IMR-90 (cell line): Measurements from ENCODE around the gene SRD5A3. TPM values are rescaled to one million over a fixed set of nuclear protein-coding genes. Genes with fewer than 3 reads are reported as not detected.

Experiments used
- ATAC-seq: fragments of 200-7000 bp; cut with Tn5 transposase; 2 replicates; pipeline ENCODE4 v1.9.1; 2020; ENCODE audit warnings: low read depth, mild to moderate bottlenecking, moderate library complexity
- BruUV-seq: library from RNA; stranded (reverse); fragments of 400-500 nt; replicated peaks from 2 replicates; lab custom pipeline; 2021; lab: Mats Ljungman, UMichigan
- CTCF ChIA-PET: fragments of 300-600 bp; formaldehyde crosslinking; extraction: SDS; loops from one replicate; lab custom pipeline; 2021; ENCODE audit warnings: antibody characterized with exemption; lab: Yijun Ruan, JAX
- POLR2A ChIA-PET: fragments of 300-600 bp; sonication (Branson Sonifier 250); formaldehyde crosslinking; loops from one replicate; lab custom pipeline; 2022; ENCODE audit warnings: antibody characterized with exemption; ENCODE audit not compliant: unreplicated experiment; lab: Charles Lee
- DNase-seq: peaks from one replicate; pipeline ENCODE4 v3.0.0; 2013
- H2AFZ ChIP-seq: replicated peaks from 2 replicates; pipeline ENCODE3; 2013; ENCODE audit warnings: low read length, mild to moderate bottlenecking; ENCODE audit not compliant: poor library complexity
- H2AK5ac ChIP-seq: 2 replicates; pipeline ENCODE4 v1.6.1; 2013; ENCODE audit warnings: low read depth, low read length, inconsistent platforms
- H2AK9ac ChIP-seq: replicated peaks from 2 replicates; pipeline ENCODE3; 2013; ENCODE audit warnings: mild to moderate bottlenecking, low read depth, low read length, moderate library complexity; ENCODE audit not compliant: poor library complexity
- H2BK120ac ChIP-seq: 2 replicates; pipeline ENCODE4 v1.6.1; 2013; ENCODE audit warnings: low read depth, low read length, inconsistent platforms
- H2BK15ac ChIP-seq: 3 replicates; pipeline ENCODE4 v1.6.1; 2013; ENCODE audit warnings: low read depth, low read length, inconsistent platforms
- H2BK20ac ChIP-seq: 2 replicates; pipeline ENCODE4 v1.6.1; 2013; ENCODE audit warnings: low read depth, mild to moderate bottlenecking, inconsistent platforms, low read length, moderate library complexity
- H2BK5ac ChIP-seq: 2 replicates; pipeline ENCODE4 v1.6.1; 2013; ENCODE audit warnings: mild to moderate bottlenecking, low read depth, low read length, inconsistent platforms; ENCODE audit not compliant: poor library complexity, severe bottlenecking
- H3K14ac ChIP-seq: replicated peaks from 2 replicates; pipeline ENCODE4 v1.6.1; 2013; ENCODE audit warnings: low read depth, low read length, inconsistent platforms
- H3K18ac ChIP-seq: 2 replicates; pipeline ENCODE4 v1.6.1; 2013; ENCODE audit warnings: low read depth, low read length, control low read depth
- H3K23ac ChIP-seq: 2 replicates; pipeline ENCODE4 v1.6.1; 2013; ENCODE audit warnings: low read depth, low read length, inconsistent platforms
- H3K27ac ChIP-seq: 2 replicates; pipeline ENCODE4 v1.5.1; 2013; ENCODE audit warnings: mild to moderate bottlenecking, control low read depth, low read length; ENCODE audit not compliant: insufficient read depth
- H3K27me3 ChIP-seq: 2 replicates; pipeline ENCODE4 v1.6.1; 2013; ENCODE audit warnings: low read length; ENCODE audit not compliant: control insufficient read depth, insufficient read depth
- H3K36me3 ChIP-seq: 2 replicates; pipeline ENCODE4 v1.6.1; 2013; ENCODE audit warnings: low read length, mixed read lengths; ENCODE audit not compliant: control insufficient read depth, insufficient read depth
- H3K4ac ChIP-seq: 2 replicates; pipeline ENCODE4 v1.6.1; 2013; ENCODE audit warnings: low read depth, low read length, inconsistent platforms
- H3K4me1 ChIP-seq: 2 replicates; pipeline ENCODE4 v1.6.1; 2013; ENCODE audit warnings: low read length, mixed read lengths; ENCODE audit not compliant: control insufficient read depth, insufficient read depth
- H3K4me2 ChIP-seq: 2 replicates; pipeline ENCODE4 v1.6.1; 2013; ENCODE audit warnings: low read depth, mild to moderate bottlenecking, control low read depth, low read length, moderate library complexity
- H3K4me3 ChIP-seq: 2 replicates; pipeline ENCODE4 v1.5.1; 2013; ENCODE audit warnings: low read depth, mild to moderate bottlenecking, control low read depth, low read length, moderate library complexity; ENCODE audit not compliant: insufficient read depth
- H3K56ac ChIP-seq: 2 replicates; pipeline ENCODE4 v1.6.1; 2013; ENCODE audit warnings: low read length, inconsistent platforms; ENCODE audit not compliant: insufficient read depth; ENCODE audit errors: extremely low read depth
- H3K79me1 ChIP-seq, 2 experiments: 2 replicates each; pipeline ENCODE4 v1.6.1; 2013; ENCODE audit warnings: low read length in 2 of 2, inconsistent platforms in 1 of 2, low read depth in 1 of 2
- H3K9ac ChIP-seq: 2 replicates; pipeline ENCODE4 v1.6.1; 2013; ENCODE audit warnings: low read depth, low read length, control low read depth
- H3K9me1 ChIP-seq: 2 replicates; pipeline ENCODE4 v1.6.1; 2013; ENCODE audit warnings: low read length, inconsistent platforms; ENCODE audit not compliant: insufficient read depth
- H3K9me3 ChIP-seq: 2 replicates; pipeline ENCODE4 v1.6.1; 2013; ENCODE audit warnings: low read length; ENCODE audit not compliant: control insufficient read depth, insufficient read depth
- H4K20me1 ChIP-seq: 2 replicates; pipeline ENCODE4 v1.6.1; 2013; ENCODE audit warnings: low read length, inconsistent platforms; ENCODE audit not compliant: insufficient read depth
- H4K5ac ChIP-seq: 2 replicates; pipeline ENCODE4 v1.6.1; 2013; ENCODE audit warnings: mild to moderate bottlenecking, low read depth, low read length, control low read depth
- H4K8ac ChIP-seq, 2 experiments: 2 replicates each; pipeline ENCODE4 v1.6.1; 2013; ENCODE audit warnings: low read depth in 2 of 2, low read length in 2 of 2, control low read depth in 1 of 2, inconsistent platforms in 1 of 2
- H4K91ac ChIP-seq: 2 replicates; pipeline ENCODE4 v1.6.1; 2013; ENCODE audit warnings: low read depth, low read length, inconsistent platforms; ENCODE audit not compliant: insufficient read depth
- BHLHE40 ChIP-seq: fragments of 150-350 bp; IDR thresholded peaks from 2 replicates; pipeline ENCODE4 v1.6.1; 2016; ENCODE audit warnings: mild to moderate bottlenecking, low read depth, low read length
- CEBPB ChIP-seq: IDR thresholded peaks from 2 replicates; pipeline ENCODE4 v1.6.1; 2012; ENCODE audit warnings: low read depth, low read length, improper control_type of control experiment
- CHD1 ChIP-seq: IDR thresholded peaks from 2 replicates; pipeline ENCODE4 v1.6.1; 2012; ENCODE audit warnings: low read depth, low read length, improper control_type of control experiment
- FOS ChIP-seq: fragments of 150-350 bp; IDR thresholded peaks from 2 replicates; pipeline ENCODE4 v1.6.1; 2016; ENCODE audit warnings: low read depth, low read length
- MAFK ChIP-seq: IDR thresholded peaks from 2 replicates; pipeline ENCODE4 v1.6.1; 2012; ENCODE audit warnings: low read depth, low read length, improper control_type of control experiment
- MAZ ChIP-seq: IDR thresholded peaks from 2 replicates; pipeline ENCODE4 v1.6.1; 2012; ENCODE audit warnings: low read depth, mild to moderate bottlenecking, low read length, improper control_type of control experiment, moderate library complexity, borderline replicate concordance
- MXI1 ChIP-seq: IDR thresholded peaks from 2 replicates; pipeline ENCODE4 v1.6.1; 2012; ENCODE audit warnings: low read depth, mild to moderate bottlenecking, low read length, moderate library complexity, borderline replicate concordance
- NFE2L2 ChIP-seq: fragments of 150-350 bp; IDR thresholded peaks from 2 replicates; pipeline ENCODE4 v1.6.1; 2016; ENCODE audit warnings: low read depth, mild to moderate bottlenecking, low read length
- POLR2A ChIP-seq: IDR thresholded peaks from 2 replicates; pipeline ENCODE4 v1.6.1; 2012; ENCODE audit warnings: mild to moderate bottlenecking, low read depth, low read length
- RAD21 ChIP-seq: IDR thresholded peaks from 2 replicates; pipeline ENCODE4 v1.6.1; 2012; ENCODE audit warnings: low read length, improper control_type of control experiment
- RCOR1 ChIP-seq: IDR thresholded peaks from 2 replicates; pipeline ENCODE4 v1.6.1; 2012; ENCODE audit warnings: mild to moderate bottlenecking, low read length, improper control_type of control experiment; ENCODE audit not compliant: insufficient replicate concordance
- RFX5 ChIP-seq: IDR thresholded peaks from 2 replicates; pipeline ENCODE4 v1.8.0; 2012; ENCODE audit warnings: low read depth, mild to moderate bottlenecking, low read length, moderate library complexity
- SMC3 ChIP-seq: fragments of 150-350 bp; IDR thresholded peaks from 2 replicates; pipeline ENCODE4 v1.6.1; 2016; ENCODE audit warnings: low read depth, mild to moderate bottlenecking, antibody characterized with exemption, low read length, moderate library complexity
- WGBS, 2 experiments: methylation state at CpG; one replicate each; pipeline versions ENCODE4 v1.1.5 to v1.1.7; 2013; ENCODE audit warnings: missing lambda C conversion rate in 2 of 2; ENCODE audit not compliant: insufficient read length in 1 of 2; ENCODE audit errors: extremely low coverage in 2 of 2; 5-methylcytosine and 5-hydroxymethylcytosine counted together
- dilution Hi-C: fragments of 300-500 bp; cut with HindIII; formaldehyde crosslinking; loops from one replicate; pipeline ENCODE4 v1.14.3; 2018; ENCODE audit warnings: low sequenced_read_pairs; ENCODE audit not compliant: unreplicated experiment
- in situ Hi-C: fragments of 300-500 bp; cut with MboI; formaldehyde crosslinking; loops from 3 replicates; pipeline ENCODE4 v1.14.3; 2019; ENCODE audit warnings: low sequenced_read_pairs, inconsistent platforms, mixed read lengths
- intact Hi-C: fragments of 100-400 bp; cut with micrococcal nuclease; formaldehyde crosslinking; loops from 2 replicates; pipeline ENCODE4 v1.10.0; 2022
- polyA plus RNA-seq, 3 experiments: library from polyadenylated mRNA; depleted of rRNA; stranded (reverse); fragments of >200 nt; gene quantifications; 2 replicates each; pipeline ENCODE4 v1.2.3, GENCODE V29; 2012; ENCODE audit warnings: low replicate concordance in 1 of 3
- total RNA-seq: library from RNA; depleted of rRNA; stranded (reverse); fragments of >200 nt; gene quantifications from 2 replicates; pipeline ENCODE4 v1.2.3, GENCODE V29; 2012
- TF ChIP-seq, protein P1 (sequence below): fragments of 150-350 bp; IDR thresholded peaks from 2 replicates; pipeline ENCODE4 v1.6.1; 2017; ENCODE audit warnings: mild to moderate bottlenecking, antibody characterized with exemption, low read length, low read depth
- TF ChIP-seq, protein P2 (sequence below): conservative IDR thresholded peaks from 2 replicates; pipeline ENCODE4 v1.5.1; 2012; ENCODE audit warnings: mild to moderate bottlenecking, low read depth, low read length, improper control_type of control experiment
- TF ChIP-seq, protein P3 (sequence below): fragments of 150-350 bp; IDR thresholded peaks from 2 replicates; pipeline ENCODE4 v1.6.1; 2016; ENCODE audit warnings: low read depth, mild to moderate bottlenecking, low read length, moderate library complexity, borderline replicate concordance

SRD5A3 gene
- total and polyA plus RNA-seq, 2 of the 4 experiments (the other 2 are of a cell fraction): 5.6 to 6.8 TPM

DNA sequence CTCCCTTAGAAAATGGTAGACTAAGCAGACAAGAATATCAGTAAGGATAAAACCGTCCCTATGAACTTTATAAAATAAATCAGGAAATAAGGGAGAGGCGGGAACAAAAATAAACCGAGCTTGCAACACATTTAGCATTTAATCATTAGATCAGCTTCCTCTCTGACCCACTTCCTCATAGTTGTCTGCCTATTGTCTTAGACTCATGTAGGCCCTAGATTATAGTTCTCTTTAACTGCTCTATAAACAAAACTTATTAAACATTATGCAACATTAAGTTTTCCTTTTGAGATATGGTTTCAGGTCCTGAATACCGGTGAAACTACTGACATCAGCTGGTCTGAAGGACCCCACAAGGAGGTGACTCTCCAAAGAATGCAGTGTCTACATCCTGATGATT lies 15.8 kb upstream of the SRD5A3 start:
- Histone ChIP-seq H4K20me1 (no peaks in the 10 kb centered on the region), H4K91ac (no peak overlapping the region), H3K4me3 (no peak overlapping the region), H3K9ac (no peak overlapping the region), H3K4me1 (no peaks in the 10 kb centered on the region), H3K4me2 (no peak overlapping the region), H3K79me1 (no peaks in the 10 kb centered on the region), H3K36me3 (no peaks in the 10 kb centered on the region), H3K9me3 (no peaks in the 10 kb centered on the region), H2AFZ (no peak overlapping the region), H3K27me3 (0 out of 2 replicates have a peak, but pooled peaks cover 1% of the 10 kb centered on the region), H3K27ac (no peak overlapping the region), H4K5ac (no peak overlapping the region), H2AK5ac (no peak overlapping the region), H3K14ac (no peak overlapping the region), H3K9me1 (no peaks in the 10 kb centered on the region), H3K23ac (no peak overlapping the region), H2BK15ac (no peak overlapping the region), H3K4ac (no peak overlapping the region), H2BK20ac (no peak overlapping the region), H2BK120ac (no peak overlapping the region), H3K56ac (no peak overlapping the region), H2BK5ac (no peak overlapping the region), H2AK9ac (no peak overlapping the region), H3K18ac (no peak overlapping the region), H4K8ac (no peak overlapping the region)
- ATAC-seq (no peak), DNase-seq (no peak)
- TF ChIP-seq MXI1 (no peak), CEBPB (no peak), FOS (no peak), MAFK (no peak), BHLHE40 (no peak), RAD21 (no peak), POLR2A (no peak), RCOR1 (no peak), RFX5 (no peak), CHD1 (no peak), SMC3 (no peak), NFE2L2 (no peak), MAZ (no peak)
- TF ChIP-seq, protein P1, sequence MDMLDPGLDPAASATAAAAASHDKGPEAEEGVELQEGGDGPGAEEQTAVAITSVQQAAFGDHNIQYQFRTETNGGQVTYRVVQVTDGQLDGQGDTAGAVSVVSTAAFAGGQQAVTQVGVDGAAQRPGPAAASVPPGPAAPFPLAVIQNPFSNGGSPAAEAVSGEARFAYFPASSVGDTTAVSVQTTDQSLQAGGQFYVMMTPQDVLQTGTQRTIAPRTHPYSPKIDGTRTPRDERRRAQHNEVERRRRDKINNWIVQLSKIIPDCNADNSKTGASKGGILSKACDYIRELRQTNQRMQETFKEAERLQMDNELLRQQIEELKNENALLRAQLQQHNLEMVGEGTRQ: no peak
- TF ChIP-seq, protein P2, sequence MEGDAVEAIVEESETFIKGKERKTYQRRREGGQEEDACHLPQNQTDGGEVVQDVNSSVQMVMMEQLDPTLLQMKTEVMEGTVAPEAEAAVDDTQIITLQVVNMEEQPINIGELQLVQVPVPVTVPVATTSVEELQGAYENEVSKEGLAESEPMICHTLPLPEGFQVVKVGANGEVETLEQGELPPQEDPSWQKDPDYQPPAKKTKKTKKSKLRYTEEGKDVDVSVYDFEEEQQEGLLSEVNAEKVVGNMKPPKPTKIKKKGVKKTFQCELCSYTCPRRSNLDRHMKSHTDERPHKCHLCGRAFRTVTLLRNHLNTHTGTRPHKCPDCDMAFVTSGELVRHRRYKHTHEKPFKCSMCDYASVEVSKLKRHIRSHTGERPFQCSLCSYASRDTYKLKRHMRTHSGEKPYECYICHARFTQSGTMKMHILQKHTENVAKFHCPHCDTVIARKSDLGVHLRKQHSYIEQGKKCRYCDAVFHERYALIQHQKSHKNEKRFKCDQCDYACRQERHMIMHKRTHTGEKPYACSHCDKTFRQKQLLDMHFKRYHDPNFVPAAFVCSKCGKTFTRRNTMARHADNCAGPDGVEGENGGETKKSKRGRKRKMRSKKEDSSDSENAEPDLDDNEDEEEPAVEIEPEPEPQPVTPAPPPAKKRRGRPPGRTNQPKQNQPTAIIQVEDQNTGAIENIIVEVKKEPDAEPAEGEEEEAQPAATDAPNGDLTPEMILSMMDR: no peak
- TF ChIP-seq, protein P3, sequence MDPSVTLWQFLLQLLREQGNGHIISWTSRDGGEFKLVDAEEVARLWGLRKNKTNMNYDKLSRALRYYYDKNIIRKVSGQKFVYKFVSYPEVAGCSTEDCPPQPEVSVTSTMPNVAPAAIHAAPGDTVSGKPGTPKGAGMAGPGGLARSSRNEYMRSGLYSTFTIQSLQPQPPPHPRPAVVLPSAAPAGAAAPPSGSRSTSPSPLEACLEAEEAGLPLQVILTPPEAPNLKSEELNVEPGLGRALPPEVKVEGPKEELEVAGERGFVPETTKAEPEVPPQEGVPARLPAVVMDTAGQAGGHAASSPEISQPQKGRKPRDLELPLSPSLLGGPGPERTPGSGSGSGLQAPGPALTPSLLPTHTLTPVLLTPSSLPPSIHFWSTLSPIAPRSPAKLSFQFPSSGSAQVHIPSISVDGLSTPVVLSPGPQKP: no peak
- in situ Hi-C loops: loop anchor here (25.0 kb wide), 2 partner anchors 407 to 568 kb away; no protein-coding TSS in a partner anchor
- dilution Hi-C loops: no loop called here
- CTCF ChIA-PET: no interaction called here
- intact Hi-C loops: loop anchor here (5.0 kb wide), 1 partner anchor 317 kb away; no protein-coding TSS in a partner anchor
- WGBS, 2 experiments: 50% methylated on average over 1 of the region's 4 CpGs; no CpG with 5 or more reads in 1 of the 2 experiments
- BruUV-seq: no TSS peak
- POLR2A ChIA-PET: no interaction called here
